LNCaP clone FGC (cell line): ENCODE results near the gene GCNT4.

Experiments used
- DNase-seq: peaks from one replicate; pipeline ENCODE4 v3.0.0-alpha.2; 2011; ENCODE audit warnings: low read depth
- H3K4me3 ChIP-seq: 2 replicates; pipeline ENCODE4 v1.5.1; 2011; ENCODE audit warnings: mild to moderate bottlenecking, low read depth, low read length, control low read depth
- CTCF ChIP-seq: IDR thresholded peaks from 2 replicates; pipeline ENCODE4 v1.5.1; 2012; ENCODE audit warnings: mild to moderate bottlenecking; ENCODE audit not compliant: control insufficient read depth, insufficient read depth; ENCODE audit errors: extremely low read depth

GCNT4 gene

GRCh38 chr5:75058986-75059535 is 6.7 kb upstream of the GCNT4 start:
- DNase-seq: no peak

GRCh38 chr5:75057561-75057960 is 5.2 kb upstream of the GCNT4 start:
- no peak overlapping the region for H3K4me3 ChIP-seq
- TF ChIP-seq CTCF: no peak
- DNase-seq: no peak

More at GRCh38 chr5:75058986-75059535, 6.7 kb upstream of the GCNT4 start:
- no peak for TF ChIP-seq CTCF
- H3K4me3 ChIP-seq: no peak overlapping the region

GRCh38 chr5:75055727-75056144 is 3.4 kb upstream of the GCNT4 start:
- DNase-seq: no peak
- no peak for TF ChIP-seq CTCF
- no peak overlapping the region for H3K4me3 ChIP-seq

GRCh38 chr5:75054134-75054930 is 2.0 kb upstream of the GCNT4 start:
- no peak for DNase-seq

GRCh38 chr5:75053304-75054133 is 1.2 kb upstream of the GCNT4 start:
- no peak for DNase-seq
- peak; percentile 36 for TF ChIP-seq CTCF
- H3K4me3 ChIP-seq: peak overlapping the region; percentile 55

More at GRCh38 chr5:75054134-75054930, 2.0 kb upstream of the GCNT4 start:
- TF ChIP-seq CTCF: no peak
- peak overlapping the region; percentile 55 for H3K4me3 ChIP-seq

GRCh38 chr5:75053054-75053303 is 621 bp upstream of the GCNT4 start:
- DNase-seq: no peak
- peak overlapping the region; percentile 55 for H3K4me3 ChIP-seq
- no peak for TF ChIP-seq CTCF
